ENCODE measurements around the gene SELENOK.

DNA sequence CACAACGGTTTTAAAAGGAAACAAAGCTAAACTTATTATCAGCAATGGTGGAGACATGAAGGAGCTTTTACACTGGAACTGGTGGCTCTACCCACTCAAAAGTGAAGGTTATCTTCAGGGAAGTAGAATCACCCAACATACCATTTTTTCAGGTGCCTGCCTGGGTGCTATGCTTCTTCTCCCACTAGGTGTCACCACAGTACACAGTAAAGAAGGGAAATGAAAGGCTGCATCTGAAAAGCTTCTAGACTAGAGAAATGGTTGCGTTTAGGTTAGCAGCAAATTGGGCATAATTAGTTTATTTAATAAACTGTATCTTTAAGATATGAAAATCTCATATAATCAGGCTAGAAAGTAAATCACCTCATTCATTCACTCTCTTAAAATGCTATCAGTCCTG, 47.0 kb upstream of the SELENOK start:
- TF ChIP-seq, protein P1, sequence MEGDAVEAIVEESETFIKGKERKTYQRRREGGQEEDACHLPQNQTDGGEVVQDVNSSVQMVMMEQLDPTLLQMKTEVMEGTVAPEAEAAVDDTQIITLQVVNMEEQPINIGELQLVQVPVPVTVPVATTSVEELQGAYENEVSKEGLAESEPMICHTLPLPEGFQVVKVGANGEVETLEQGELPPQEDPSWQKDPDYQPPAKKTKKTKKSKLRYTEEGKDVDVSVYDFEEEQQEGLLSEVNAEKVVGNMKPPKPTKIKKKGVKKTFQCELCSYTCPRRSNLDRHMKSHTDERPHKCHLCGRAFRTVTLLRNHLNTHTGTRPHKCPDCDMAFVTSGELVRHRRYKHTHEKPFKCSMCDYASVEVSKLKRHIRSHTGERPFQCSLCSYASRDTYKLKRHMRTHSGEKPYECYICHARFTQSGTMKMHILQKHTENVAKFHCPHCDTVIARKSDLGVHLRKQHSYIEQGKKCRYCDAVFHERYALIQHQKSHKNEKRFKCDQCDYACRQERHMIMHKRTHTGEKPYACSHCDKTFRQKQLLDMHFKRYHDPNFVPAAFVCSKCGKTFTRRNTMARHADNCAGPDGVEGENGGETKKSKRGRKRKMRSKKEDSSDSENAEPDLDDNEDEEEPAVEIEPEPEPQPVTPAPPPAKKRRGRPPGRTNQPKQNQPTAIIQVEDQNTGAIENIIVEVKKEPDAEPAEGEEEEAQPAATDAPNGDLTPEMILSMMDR (IDR thresholded peaks at IDR 0.05; ENCODE audit: poor library complexity, severe bottlenecking) = peak; percentile 90
- TF ChIP-seq EP300 (conservative IDR thresholded peaks at IDR 0.05; ENCODE audit: poor library complexity, severe bottlenecking) (no peak), TAF1 (IDR thresholded peaks at IDR 0.05; ENCODE audit: low read depth) (no peak), EZH2 (IDR thresholded peaks at IDR 0.05; ENCODE audit: borderline replicate concordance, insufficient read depth, low read length, poor library complexity, severe bottlenecking) (no peak), SMC3 (conservative IDR thresholded peaks at IDR 0.05; ENCODE audit: poor library complexity) (peak; percentile 89), POLR2AphosphoS5 (IDR thresholded peaks at IDR 0.05) (no peak)
